Measurements from ENCODE around the gene JMJD6.

GRCh38 chr17:76695059-76695831 lies 31.2 kb downstream of the JMJD6 start:
- TF ChIP-seq POU6F1 (CRISPR knock-in tag; IDR thresholded peaks at IDR 0.05; ENCODE audit: borderline replicate concordance, low read depth) (no peak), ZFP30 (CRISPR knock-in tag; IDR thresholded peaks at IDR 0.05) (no peak), ESRRG (CRISPR knock-in tag; IDR thresholded peaks at IDR 0.05) (no peak), CSRNP3 (CRISPR knock-in tag; IDR thresholded peaks at IDR 0.05) (no peak), ARNTL (CRISPR knock-in tag; IDR thresholded peaks at IDR 0.05; ENCODE audit: borderline replicate concordance, low read depth) (no peak), PATZ1 (CRISPR knock-in tag; IDR thresholded peaks at IDR 0.05; ENCODE audit: borderline replicate concordance) (no peak), ZNF8 (CRISPR knock-in tag; IDR thresholded peaks at IDR 0.05) (no peak), ISL1 (CRISPR knock-in tag; IDR thresholded peaks at IDR 0.05) (no peak)

All from SK-N-SH treated with all-trans-retinoic acid at 6 μM for 48 hours (cell line).